Smooth muscle cell (in vitro differentiated cells): ENCODE measurements around the gene GPR37L1. TPM values are rescaled to one million over a fixed set of nuclear protein-coding genes. Genes with fewer than 3 reads are reported as not detected.

Experiments used
- DNase-seq: peaks from one replicate; lab custom pipeline; 2025; ENCODE audit not compliant: unreplicated experiment; lab: John Stamatoyannopoulos, UW
- H2AFZ ChIP-seq: fragments of 200-600 bp; sonication (generic); 2 replicates; pipeline ENCODE4 v1.6.0; 2016; ENCODE audit warnings: antibody characterized with exemption, low read depth, mild to moderate bottlenecking
- H3F3A ChIP-seq: fragments of 200-600 bp; sonication (generic); 2 replicates; pipeline ENCODE4 v1.6.0; 2017; ENCODE audit warnings: antibody characterized with exemption, low read depth
- H3K27ac ChIP-seq: fragments of 200-600 bp; sonication (generic); 2 replicates; pipeline ENCODE4 v1.5.1; 2016; ENCODE audit warnings: low read depth, mild to moderate bottlenecking
- H3K27me3 ChIP-seq: fragments of 200-600 bp; sonication (generic); 2 replicates; pipeline ENCODE4 v1.6.1; 2016; ENCODE audit warnings: low read depth, mild to moderate bottlenecking
- H3K36me3 ChIP-seq: fragments of 200-600 bp; sonication (generic); 2 replicates; pipeline ENCODE4 v1.5.1; 2016; ENCODE audit warnings: low read depth
- H3K4me1 ChIP-seq: fragments of 200-600 bp; sonication (generic); 2 replicates; pipeline ENCODE4 v1.5.1; 2016; ENCODE audit warnings: low read depth
- H3K4me2 ChIP-seq: fragments of 200-600 bp; sonication (generic); 2 replicates; pipeline ENCODE4 v1.6.0; 2016; ENCODE audit warnings: mild to moderate bottlenecking
- H3K4me3 ChIP-seq: fragments of 200-600 bp; sonication (generic); 2 replicates; pipeline ENCODE4 v1.5.1; 2016; ENCODE audit warnings: mild to moderate bottlenecking
- H3K79me2 ChIP-seq: fragments of 200-600 bp; sonication (generic); 2 replicates; pipeline ENCODE4 v1.6.0; 2016; ENCODE audit warnings: low read depth, mild to moderate bottlenecking
- H3K9ac ChIP-seq: fragments of 200-600 bp; sonication (generic); 2 replicates; pipeline ENCODE4 v1.6.0; 2016; ENCODE audit warnings: low read depth
- H3K9me3 ChIP-seq: fragments of 200-600 bp; sonication (generic); replicated peaks from 2 replicates; pipeline ENCODE4 v1.5.1; 2016; ENCODE audit warnings: low read depth
- H4K20me1 ChIP-seq: fragments of 200-600 bp; sonication (generic); 2 replicates; pipeline ENCODE4 v1.6.0; 2016; ENCODE audit warnings: low read depth
- WGBS: methylation state at CpG from one replicate; pipeline ENCODE4 v1.1.7; 2016; ENCODE audit warnings: low lambda C conversion rate; 5-methylcytosine and 5-hydroxymethylcytosine counted together
- polyA plus RNA-seq: library from polyadenylated mRNA; unstranded; fragments of >200 nt; fragmentation: Nextera tagmentation; extraction: Ambion mirVana; gene quantifications from 2 replicates; pipeline ENCODE4 v1.2.1, GENCODE V29; 2016
- total RNA-seq: library from RNA; depleted of rRNA; stranded (reverse); fragments of >200 nt; gene quantifications from 2 replicates; pipeline ENCODE4 v1.2.3, GENCODE V29; 2014
- TF ChIP-seq, protein P1 (sequence below): fragments of 200-600 bp; sonication (generic); IDR thresholded peaks from 2 replicates; pipeline ENCODE4 v1.5.1; 2017; ENCODE audit warnings: borderline replicate concordance, mild to moderate bottlenecking, antibody characterized with exemption; ENCODE audit not compliant: insufficient read depth, poor library complexity, severe bottlenecking

GPR37L1 gene
- total and polyA plus RNA-seq, 2 experiments from 2014 or later, result not detected

GRCh38 chr1:202162047-202162417 is 39.3 kb downstream of the GPR37L1 start:
- Histone ChIP-seq H3K79me2 (no peaks in the 10 kb centered on the region), H3K27me3 (no peaks in the 10 kb centered on the region), H3K9me3 (no peaks in the 10 kb centered on the region), H4K20me1 (no peaks in the 10 kb centered on the region), H3K4me2 (no peak overlapping the region), H2AFZ (no peak overlapping the region), H3K4me3 (no peak overlapping the region), H3K9ac (no peak overlapping the region), H3K27ac (no peak overlapping the region), H3K36me3 (no peaks in the 10 kb centered on the region), H3K4me1 (peaks cover 3% of the 10 kb centered on the region), H3F3A (no peaks in the 10 kb centered on the region)
- TF ChIP-seq, protein P1, sequence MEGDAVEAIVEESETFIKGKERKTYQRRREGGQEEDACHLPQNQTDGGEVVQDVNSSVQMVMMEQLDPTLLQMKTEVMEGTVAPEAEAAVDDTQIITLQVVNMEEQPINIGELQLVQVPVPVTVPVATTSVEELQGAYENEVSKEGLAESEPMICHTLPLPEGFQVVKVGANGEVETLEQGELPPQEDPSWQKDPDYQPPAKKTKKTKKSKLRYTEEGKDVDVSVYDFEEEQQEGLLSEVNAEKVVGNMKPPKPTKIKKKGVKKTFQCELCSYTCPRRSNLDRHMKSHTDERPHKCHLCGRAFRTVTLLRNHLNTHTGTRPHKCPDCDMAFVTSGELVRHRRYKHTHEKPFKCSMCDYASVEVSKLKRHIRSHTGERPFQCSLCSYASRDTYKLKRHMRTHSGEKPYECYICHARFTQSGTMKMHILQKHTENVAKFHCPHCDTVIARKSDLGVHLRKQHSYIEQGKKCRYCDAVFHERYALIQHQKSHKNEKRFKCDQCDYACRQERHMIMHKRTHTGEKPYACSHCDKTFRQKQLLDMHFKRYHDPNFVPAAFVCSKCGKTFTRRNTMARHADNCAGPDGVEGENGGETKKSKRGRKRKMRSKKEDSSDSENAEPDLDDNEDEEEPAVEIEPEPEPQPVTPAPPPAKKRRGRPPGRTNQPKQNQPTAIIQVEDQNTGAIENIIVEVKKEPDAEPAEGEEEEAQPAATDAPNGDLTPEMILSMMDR, result no peak
- no peak for DNase-seq
- WGBS, result 68% methylated on average over 4 of the region's 4 CpGs

- 71% methylated on average over 14 of the region's 15 CpGs for WGBS
- no peaks in the 10 kb centered on the region for H3F3A ChIP-seq
- no peak overlapping the region for H3K4me3 ChIP-seq
- no peaks in the 10 kb centered on the region for H3K9me3 ChIP-seq
- H3K27ac ChIP-seq, result no peak overlapping the region
- no peaks in the 10 kb centered on the region for H4K20me1 ChIP-seq
- TF ChIP-seq, protein P1, result no peak
- no peak overlapping the region for H3K9ac ChIP-seq
- no peak overlapping the region for H2AFZ ChIP-seq
- H3K4me2 ChIP-seq, result no peak overlapping the region
- H3K36me3 ChIP-seq, result no peaks in the 10 kb centered on the region
- H3K27me3 ChIP-seq, result no peaks in the 10 kb centered on the region
- H3K4me1 ChIP-seq, result peaks cover 3% of the 10 kb centered on the region
- no peak for DNase-seq
- no peaks in the 10 kb centered on the region for H3K79me2 ChIP-seq
Measured at GRCh38 chr1:202162418-202163280, 39.9 kb downstream of the GPR37L1 start.

GRCh38 chr1:202163281-202164270 is 40.9 kb downstream of the GPR37L1 start:
- H2AFZ ChIP-seq, result no peak overlapping the region
- TF ChIP-seq, protein P1, result no peak
- H3K27me3 ChIP-seq, result no peaks in the 10 kb centered on the region

More at GRCh38 chr1:202163281-202164270, 40.9 kb downstream of the GPR37L1 start:
- Histone ChIP-seq H3K36me3 (no peaks in the 10 kb centered on the region), H3K4me1 (peaks cover 3% of the 10 kb centered on the region), H3K9ac (no peak overlapping the region), H3K27ac (no peak overlapping the region), H3K79me2 (no peaks in the 10 kb centered on the region), H3K4me2 (no peak overlapping the region), H3K9me3 (no peaks in the 10 kb centered on the region), H4K20me1 (no peaks in the 10 kb centered on the region), H3K4me3 (no peak overlapping the region), H3F3A (no peaks in the 10 kb centered on the region)
- WGBS, result 66% methylated on average over 12 of the region's 12 CpGs
- no peak for DNase-seq
